GM12878 (cell line): ENCODE results near the gene HEATR3. TPM values are rescaled to one million over a fixed set of nuclear protein-coding genes. Genes with fewer than 3 reads are reported as not detected.

Experiments used
- ATAC-seq: fragments of 200-7000 bp; cut with Tn5 transposase; 3 replicates; pipeline ENCODE4 v1.9.1; 2020; ENCODE audit warnings: mild to moderate bottlenecking, moderate library complexity
- BruUV-seq: library from RNA; stranded (reverse); fragments of 400-500 nt; replicated peaks from 2 replicates; lab custom pipeline; 2021; lab: Mats Ljungman, UMichigan
- CTCF ChIA-PET: fragments of 300-600 bp; sonication (Branson Sonifier 250); formaldehyde crosslinking; extraction: SDS; loops from one replicate; lab custom pipeline; 2021; ENCODE audit warnings: inconsistent platforms; lab: Yijun Ruan, JAX
- POLR2A ChIA-PET: fragments of 350-600 bp; formaldehyde crosslinking; extraction: SDS; loops from one replicate; lab custom pipeline; 2021; ENCODE audit warnings: inconsistent platforms; lab: Charles Lee
- RAD21 ChIA-PET: fragments of 300-600 bp; sonication (Branson Sonifier 250); formaldehyde crosslinking; loops from one replicate; lab custom pipeline; 2023; ENCODE audit warnings: antibody characterized with exemption; ENCODE audit not compliant: unreplicated experiment; lab: Charles Lee
- SMC1A ChIA-PET: fragments of 300-600 bp; sonication (Branson Sonifier 250); formaldehyde crosslinking; loops from one replicate; lab custom pipeline; 2023; ENCODE audit not compliant: unreplicated experiment, uncharacterized antibody; lab: Charles Lee
- DNase-seq: peaks from one replicate; pipeline ENCODE4 v3.0.0-alpha.2; 2011; ENCODE audit warnings: low read depth, low spot score
- FAIRE-seq: peaks from 3 replicates; lab custom pipeline; 2011; peaks lifted over from hg19 to GRCh38; lab: Jason Lieb, UNC
- H2AFZ ChIP-seq: 2 replicates; pipeline ENCODE4 v1.6.0; 2011; ENCODE audit warnings: low read depth, low read length, control low read depth; ENCODE audit not compliant: control insufficient read depth
- H3K27ac ChIP-seq: 2 replicates; pipeline ENCODE4 v1.5.1; 2011; ENCODE audit warnings: control low read depth; ENCODE audit not compliant: control insufficient read depth, insufficient read depth
- H3K27me3 ChIP-seq, 2 experiments: replicated peaks in 1 of 2; 2 replicates each; pipeline versions ENCODE4 v1.6.0 to v1.6.1; 2011; ENCODE audit warnings: low read length in 1 of 2; ENCODE audit not compliant: control insufficient read depth in 2 of 2, insufficient read depth in 2 of 2
- H3K36me3 ChIP-seq, 2 experiments: 2 replicates each; pipeline ENCODE4 v1.5.1; 2011; ENCODE audit warnings: low read length in 1 of 2; ENCODE audit not compliant: control insufficient read depth in 2 of 2, insufficient read depth in 2 of 2
- H3K4me1 ChIP-seq: 2 replicates; pipeline ENCODE4 v1.6.1; 2011; ENCODE audit warnings: mild to moderate bottlenecking, low read length, moderate library complexity, mixed read lengths; ENCODE audit not compliant: control insufficient read depth, insufficient read depth
- H3K4me2 ChIP-seq: 2 replicates; pipeline ENCODE4 v1.6.0; 2011; ENCODE audit warnings: control low read depth; ENCODE audit not compliant: control insufficient read depth, insufficient read depth
- H3K4me3 ChIP-seq: fragments of 200-600 bp; sonication (generic); 2 replicates; pipeline ENCODE4 v1.5.1; 2016
- H3K79me2 ChIP-seq: 2 replicates; pipeline ENCODE4 v1.6.0; 2011; ENCODE audit warnings: low read length; ENCODE audit not compliant: control insufficient read depth, insufficient read depth
- H3K9ac ChIP-seq: 2 replicates; pipeline ENCODE4 v1.8.0; 2011; ENCODE audit warnings: low read length, control low read depth, mixed read lengths; ENCODE audit not compliant: control insufficient read depth, insufficient read depth
- H3K9me3 ChIP-seq: replicated peaks from 3 replicates; pipeline ENCODE4 v1.5.1; 2011; ENCODE audit warnings: mild to moderate bottlenecking, low read length; ENCODE audit not compliant: control insufficient read depth, insufficient read depth
- H4K20me1 ChIP-seq: 2 replicates; pipeline ENCODE4 v1.6.0; 2011; ENCODE audit not compliant: control insufficient read depth, insufficient read depth
- SPI1 ChIP-seq: IDR thresholded peaks from 2 replicates; pipeline ENCODE4 v1.6.1; 2011; ENCODE audit warnings: low read depth, mild to moderate bottlenecking, low read length, moderate library complexity, borderline replicate concordance; ENCODE audit not compliant: insufficient read depth
- TCF7 ChIP-seq: IDR thresholded peaks from 2 replicates; pipeline ENCODE4 v1.6.1; 2014; ENCODE audit warnings: antibody characterized with exemption, borderline replicate concordance
- ZBED1 ChIP-seq: IDR thresholded peaks from 2 replicates; pipeline ENCODE4 v1.6.1; 2016; ENCODE audit warnings: borderline replicate concordance
- WGBS: methylation state at CpG from one replicate; pipeline ENCODE4 v1.1.6; 2016; ENCODE audit warnings: low lambda C conversion rate; ENCODE audit not compliant: insufficient replicate concordance, insufficient coverage; ENCODE audit errors: missing lambda C conversion rate; 5-methylcytosine and 5-hydroxymethylcytosine counted together
- in situ Hi-C: fragments of 300-500 bp; cut with MboI; formaldehyde crosslinking; loops from 9 replicates; pipeline ENCODE4 v1.14.3; 2018; ENCODE audit warnings: mixed read lengths
- intact Hi-C: fragments of 100-400 bp; cut with micrococcal nuclease; formaldehyde crosslinking; loops from one replicate; pipeline ENCODE4 v1.14.2; 2022; ENCODE audit not compliant: unreplicated experiment
- polyA plus RNA-seq, 11 experiments: library from polyadenylated mRNA; depleted of rRNA in 4 of 11; unstranded in 6 of 11; stranded (reverse) in 5 of 11; fragments of >200 nt; fragmentation: Nextera tagmentation in 4 of 11; fragmentation: Illumina TruSeq in 1 of 11; extraction: Ambion mirVana in 4 of 11; extraction: Trizol in 1 of 11; gene quantifications; 1 replicate in 1 of 11; 2 replicates in 10 of 11; pipeline versions ENCODE4 v1.2.1 to v1.2.3, GENCODE V29; 2011 to 2016; ENCODE audit warnings: inconsistent platforms in 2 of 11, missing spikeins in 2 of 11, low read depth in 1 of 11
- total RNA-seq, 4 experiments: library from RNA; depleted of rRNA in 3 of 4; stranded (reverse); fragments of >200 nt in 3 of 4; fragmentation: Illumina TruSeq in 1 of 4; extraction: Trizol in 1 of 4; gene quantifications; 2 replicates each; pipeline versions ENCODE4 v1.2.1 to v1.2.3, GENCODE V29; 2013 to 2021
- TF ChIP-seq, protein P1 (sequence below): fragments of 450-650 bp; IDR thresholded peaks from 2 replicates; pipeline ENCODE4 v1.6.1; 2016; ENCODE audit warnings: mild to moderate bottlenecking

HEATR3 gene
- total and polyA plus RNA-seq, 10 of the 15 experiments (the other 5 are each of a cell fraction or from before 2014, with no cell fraction given) = 1.5 to 30.0 (median 17.7) TPM

DNA sequence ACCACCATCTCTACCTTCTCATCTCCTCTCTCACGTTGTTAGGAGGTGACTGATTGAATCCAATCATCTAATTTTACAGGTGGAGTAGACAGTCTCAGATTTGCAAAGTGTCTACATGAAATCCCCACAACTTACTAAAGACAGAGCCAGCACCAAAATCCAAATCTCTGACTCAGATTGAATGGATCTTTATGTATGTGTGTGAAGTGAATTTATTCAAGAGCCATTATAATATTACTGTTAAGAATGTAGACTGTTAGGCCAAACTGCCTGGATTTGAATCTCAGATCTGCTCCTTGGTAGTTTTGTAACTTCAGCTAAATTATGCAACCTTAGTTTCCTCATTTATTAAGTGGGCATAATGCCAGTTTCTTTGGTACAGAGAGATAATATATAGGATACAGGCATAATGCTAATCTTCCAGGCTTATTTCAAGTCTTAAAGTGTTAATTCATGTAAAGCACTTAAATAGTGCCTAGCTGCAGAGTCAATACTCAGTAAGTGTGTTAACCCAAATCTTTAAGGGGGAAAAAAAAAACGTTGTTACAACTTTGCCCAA lies 28.0 kb upstream of the HEATR3 start:
- H3K79me2 ChIP-seq = no peaks in the 10 kb centered on the region
- no peaks in the 10 kb centered on the region for H4K20me1 ChIP-seq
- TF ChIP-seq ZBED1 (no peak), TCF7 (no peak), SPI1 (no peak)
- TF ChIP-seq, protein P1, sequence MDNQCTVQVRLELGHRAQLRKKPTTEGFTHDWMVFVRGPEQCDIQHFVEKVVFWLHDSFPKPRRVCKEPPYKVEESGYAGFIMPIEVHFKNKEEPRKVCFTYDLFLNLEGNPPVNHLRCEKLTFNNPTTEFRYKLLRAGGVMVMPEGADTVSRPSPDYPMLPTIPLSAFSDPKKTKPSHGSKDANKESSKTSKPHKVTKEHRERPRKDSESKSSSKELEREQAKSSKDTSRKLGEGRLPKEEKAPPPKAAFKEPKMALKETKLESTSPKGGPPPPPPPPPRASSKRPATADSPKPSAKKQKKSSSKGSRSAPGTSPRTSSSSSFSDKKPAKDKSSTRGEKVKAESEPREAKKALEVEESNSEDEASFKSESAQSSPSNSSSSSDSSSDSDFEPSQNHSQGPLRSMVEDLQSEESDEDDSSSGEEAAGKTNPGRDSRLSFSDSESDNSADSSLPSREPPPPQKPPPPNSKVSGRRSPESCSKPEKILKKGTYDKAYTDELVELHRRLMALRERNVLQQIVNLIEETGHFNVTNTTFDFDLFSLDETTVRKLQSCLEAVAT = no peak
- POLR2A ChIA-PET = no interaction called here
- H3K27me3 ChIP-seq = no peaks in the 10 kb centered on the region
- in situ Hi-C loops = no loop called here
- SMC1A ChIA-PET = interaction anchor here (0.8 to 1.4 kb wide), 3 partner anchors 10 to 34 kb away, joined by 3 to 4 read pairs (median 3); no protein-coding TSS in a partner anchor
- H3K9me3 ChIP-seq = no peaks in the 10 kb centered on the region
- H3K9ac ChIP-seq = no peak overlapping the region
- H3K4me3 ChIP-seq = no peak overlapping the region
- no peaks in the 10 kb centered on the region; a peak in 1 of 4 replicates for H3K36me3 ChIP-seq
- no peak overlapping the region for H2AFZ ChIP-seq
- CTCF ChIA-PET = interaction anchor here (1.0 to 3.0 kb wide), 3 partner anchors 12 to 173 kb away, joined by 3 to 25 read pairs (median 4); partner anchors contain the start of gene CNEP1R1
- RAD21 ChIA-PET = interaction anchor here (2.4 kb wide), 1 partner anchor 13 kb away, joined by 11 read pairs; the partner anchor contains the start of gene CNEP1R1
- DNase-seq = no peak
- WGBS = 0% methylated on average over 2 of the region's 2 CpGs
- no peak for FAIRE-seq
- no peak for ATAC-seq
- H3K4me2 ChIP-seq = no peak overlapping the region
- no TSS peak for BruUV-seq
- intact Hi-C loops = no loop called here
- peaks cover 11% of the 10 kb centered on the region for H3K4me1 ChIP-seq
- H3K27ac ChIP-seq = no peak overlapping the region
